Aorta (tissue), 5 donors: ENCODE results near the gene ANO7. TPM values are rescaled to one million over a fixed set of nuclear protein-coding genes. Genes with fewer than 3 reads are reported as not detected.

Experiments used
- ATAC-seq: fragments of 200-7000 bp; cut with Tn5 transposase; one replicate; pipeline ENCODE4 v1.9.1; 2022; ENCODE audit warnings: moderate library complexity; ENCODE audit not compliant: low FRiP score
- DNase-seq, 2 donors: peaks; one replicate each; pipeline ENCODE4 v3.0.0-alpha.2; 2020
- H3K27ac ChIP-seq, 2 donors: one replicate each; pipeline ENCODE4 v1.5.1; 2013; ENCODE audit warnings: low read length in 2 of 2, mild to moderate bottlenecking in 2 of 2, moderate library complexity in 2 of 2, control low read depth in 1 of 2, inconsistent platforms in 1 of 2, low read depth in 1 of 2
- H3K27me3 ChIP-seq, 2 donors: one replicate each; pipeline ENCODE4 v1.6.1; 2013; ENCODE audit warnings: control low read depth in 1 of 2, low read length in 1 of 2, mild to moderate bottlenecking in 1 of 2, moderate library complexity in 1 of 2; ENCODE audit not compliant: insufficient read depth in 2 of 2, control insufficient read depth in 1 of 2
- H3K36me3 ChIP-seq, 2 donors: one replicate each; pipeline ENCODE4 v1.6.1; 2013; ENCODE audit warnings: control low read depth in 1 of 2, low read length in 1 of 2, mild to moderate bottlenecking in 1 of 2; ENCODE audit not compliant: insufficient read depth in 2 of 2, control insufficient read depth in 1 of 2
- H3K4me1 ChIP-seq, 2 donors: one replicate each; pipeline ENCODE4 v1.6.1; 2013; ENCODE audit warnings: low read length in 2 of 2, control low read depth in 1 of 2, mild to moderate bottlenecking in 1 of 2, moderate library complexity in 1 of 2; ENCODE audit not compliant: insufficient read depth in 2 of 2, control insufficient read depth in 1 of 2
- H3K4me3 ChIP-seq, 2 donors: one replicate each; pipeline ENCODE4 v1.5.1; 2013; ENCODE audit warnings: low read length in 2 of 2, control low read depth in 1 of 2, mild to moderate bottlenecking in 1 of 2
- H3K9me3 ChIP-seq: one replicate; pipeline ENCODE4 v1.6.1; 2013; ENCODE audit warnings: mild to moderate bottlenecking, low read length; ENCODE audit not compliant: control insufficient read depth
- WGBS, 2 donors: extraction: QIAGEN DNeasy Blood & Tissue Kit; methylation state at CpG; one replicate each; pipeline ENCODE4 v1.1.7; 2013; 5-methylcytosine and 5-hydroxymethylcytosine counted together
- intact Hi-C, 2 donors: fragments of 100-400 bp; cut with DNase I; formaldehyde crosslinking; loops; one replicate each; pipeline versions ENCODE4 v1.14.2 to v1.15.0; 2022
- polyA plus RNA-seq, 2 donors: library from polyadenylated mRNA; stranded (reverse); fragments of 200-250 nt; gene quantifications; one replicate each; pipeline ENCODE4 v1.2.3, GENCODE V29; 2013
- total RNA-seq, 2 donors: library from RNA; stranded (reverse); fragmentation: NEBNext Ultra II Directional; extraction: Animal tissue kit (Norgen Biotek cat#: 25700); gene quantifications; one replicate each; pipeline ENCODE4 v1.2.1, GENCODE V29; 2021
- donor health status: healthy with polysubstance abuse.
- donor health status: Bipolar disorder and iron deficiency.
- donor health status: DM: no; HTN: no; CAD: no.
- donor health status: DM: no; HTN: no; CAD: no.
- donor health status: DM: yes; HTN: yes; CAD: no.

Gene ANO7
- total and polyA plus RNA-seq, 4 donors, result 1.2 to 5.4 (median 2.9) TPM; not detected in 1

DNA sequence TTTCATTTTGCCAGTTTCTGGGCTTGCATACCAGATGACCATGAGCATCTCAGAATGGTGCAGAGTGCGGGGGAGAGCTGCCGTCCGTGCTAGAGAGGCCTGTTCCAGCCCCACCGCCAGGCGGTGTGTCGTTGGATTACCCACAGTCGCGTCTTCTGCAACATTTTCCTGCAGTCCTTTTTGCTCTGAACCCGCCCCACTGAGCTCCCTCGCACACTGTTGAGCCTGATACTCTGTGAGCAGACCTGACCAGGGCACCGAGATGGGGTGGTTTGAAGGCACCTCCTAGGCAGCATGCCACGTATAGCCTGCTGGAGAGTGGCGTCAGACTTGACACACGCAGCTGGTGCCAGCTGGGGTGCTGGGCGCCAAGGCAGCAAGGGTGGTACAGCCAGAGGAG is 20.1 kb upstream of the ANO7 start:
- 87 to 90% methylated on average over 15 of the region's 15 CpGs for WGBS, 2 donors
- H3K4me3 ChIP-seq, result no peak overlapping the region
- H3K36me3 ChIP-seq, result peaks cover 16 to 21% of the 10 kb centered on the region in 2 donors
- H3K4me1 ChIP-seq, result no peaks in the 10 kb centered on the region
- no peaks in the 10 kb centered on the region for H3K27me3 ChIP-seq
- intact Hi-C loops, result no loop called here
- no peak for ATAC-seq
- H3K27ac ChIP-seq, result no peak overlapping the region
- DNase-seq, result peak in 1 of 2 donors; percentile 27
- H3K9me3 ChIP-seq, result peaks cover 4% of the 10 kb centered on the region

GRCh38 chr2:241173557-241173956 is 14.9 kb upstream of the ANO7 start:
- H3K4me3 ChIP-seq, result no peak overlapping the region
- DNase-seq (no peak), ATAC-seq (no peak)
- no peaks in the 10 kb centered on the region for H3K27me3 ChIP-seq
- 79 to 87% methylated on average over 2 of the region's 2 CpGs for WGBS, 2 donors
- H3K36me3 ChIP-seq, result peaks cover 13 to 15% of the 10 kb centered on the region in 2 donors
- peaks cover 4% of the 10 kb centered on the region for H3K9me3 ChIP-seq
- H3K4me1 ChIP-seq, result no peaks in the 10 kb centered on the region
- intact Hi-C loops, result no loop called here
- H3K27ac ChIP-seq, result no peak overlapping the region

DNA sequence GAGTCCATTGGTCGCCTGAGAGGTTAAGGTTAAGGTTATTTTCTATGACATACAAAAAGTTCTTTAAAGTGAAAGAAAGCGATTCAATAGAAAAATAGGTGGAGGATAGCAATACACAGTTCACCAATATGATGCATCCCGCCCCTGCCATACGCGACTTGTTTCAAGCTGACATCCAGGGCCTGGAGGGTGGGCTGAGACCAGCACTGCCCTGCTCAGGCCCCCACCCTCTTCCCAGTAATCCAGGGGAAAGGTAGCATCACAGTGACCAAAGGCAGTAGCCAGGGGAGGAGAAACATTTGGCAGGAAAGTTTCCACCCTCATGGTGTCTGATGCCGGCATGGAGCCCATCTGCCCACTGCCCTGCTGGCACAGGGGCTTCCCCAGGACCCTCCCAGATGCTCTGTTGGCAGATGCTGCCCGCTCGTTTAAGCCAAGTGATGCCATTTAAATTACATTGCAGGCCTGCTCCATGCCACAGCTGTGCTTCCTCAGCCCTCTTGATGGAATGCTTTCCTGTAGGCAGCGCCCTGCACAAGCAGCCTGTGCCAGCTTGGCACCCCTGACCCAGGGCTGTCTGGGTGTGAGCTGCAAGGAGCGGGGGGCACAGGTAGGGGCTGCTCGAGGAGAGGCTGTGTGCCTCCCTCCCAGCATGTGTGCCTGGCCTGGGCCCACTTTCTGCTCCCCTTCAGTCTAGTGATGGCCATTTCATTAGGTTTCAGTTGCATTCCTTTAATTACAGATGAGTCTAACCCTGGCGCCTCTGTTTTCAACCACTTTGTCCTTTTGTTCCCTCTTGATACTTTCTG is 10.7 kb upstream of the ANO7 start:
- 96 to 97% methylated on average over 12 of the region's 12 CpGs for WGBS, 2 donors
- no peak overlapping the region for H3K4me3 ChIP-seq
- no peaks in the 10 kb centered on the region for H3K27me3 ChIP-seq
- peak in 1 of 2 donors; percentile 22 for DNase-seq
- ATAC-seq, result no peak
- no peak overlapping the region for H3K27ac ChIP-seq
- H3K4me1 ChIP-seq, result no peaks in the 10 kb centered on the region
- intact Hi-C loops, result no loop called here
- no peaks in the 10 kb centered on the region for H3K9me3 ChIP-seq
- H3K36me3 ChIP-seq, result peaks cover 2% of the 10 kb centered on the region in 2 donors

DNA sequence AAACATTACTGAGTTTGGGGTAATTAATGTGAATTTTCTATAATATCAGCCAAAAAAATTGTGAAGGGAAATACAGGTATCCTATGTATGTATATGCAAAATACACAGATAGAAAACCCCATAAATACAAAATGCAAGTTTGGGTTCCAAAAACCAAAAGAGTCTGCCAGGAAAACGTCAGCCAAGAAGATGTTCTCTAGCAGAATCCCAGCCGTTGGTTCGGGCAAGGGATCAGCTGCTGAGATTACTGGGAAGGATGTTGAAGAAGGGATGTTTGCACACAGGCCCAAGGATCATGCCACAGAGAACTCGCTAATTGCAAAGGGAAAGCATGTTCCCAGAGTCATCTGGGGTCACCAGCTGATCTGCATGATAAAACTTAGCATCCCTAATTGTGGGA is 9.5 kb upstream of the ANO7 start:
- no peak overlapping the region for H3K4me3 ChIP-seq
- H3K36me3 ChIP-seq, result peaks cover 2 to 4% of the 10 kb centered on the region in 2 donors
- no peaks in the 10 kb centered on the region for H3K4me1 ChIP-seq
- H3K27me3 ChIP-seq, result no peaks in the 10 kb centered on the region
- intact Hi-C loops, result no loop called here
- no peak overlapping the region for H3K27ac ChIP-seq
- DNase-seq (no peak), ATAC-seq (no peak)
- no peaks in the 10 kb centered on the region for H3K9me3 ChIP-seq
- 75 to 83% methylated on average over 4 of the region's 4 CpGs for WGBS, 2 donors

DNA sequence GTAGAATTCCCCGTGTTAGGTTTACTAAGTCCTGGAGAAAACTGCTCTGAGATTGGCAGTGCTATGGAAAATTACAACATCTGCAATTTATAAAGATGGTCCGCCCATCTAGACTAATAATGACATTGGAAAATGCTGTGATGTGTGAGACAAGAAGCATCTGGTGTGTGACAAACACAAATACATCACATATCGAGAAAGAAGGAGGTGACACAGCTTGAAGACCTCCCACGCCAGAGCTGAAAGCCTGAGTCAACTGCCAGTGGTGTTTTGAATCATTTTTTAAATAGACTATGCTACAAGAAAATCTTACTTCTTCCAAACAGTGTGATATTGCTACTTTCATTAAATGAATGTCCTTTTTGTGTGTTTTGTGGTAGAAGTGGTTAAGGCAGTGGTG is 8.6 kb upstream of the ANO7 start:
- ATAC-seq (no peak), DNase-seq (no peak)
- Histone ChIP-seq H3K4me1 (no peaks in the 10 kb centered on the region), H3K4me3 (no peak overlapping the region), H3K27ac (no peak overlapping the region), H3K9me3 (no peaks in the 10 kb centered on the region), H3K27me3 (no peaks in the 10 kb centered on the region), H3K36me3 (peaks cover 0 to 4% of the 10 kb centered on the region in 2 donors)
- WGBS, 2 donors, result 85 to 88% methylated on average over 4 of the region's 4 CpGs
- intact Hi-C loops, result no loop called here

DNA sequence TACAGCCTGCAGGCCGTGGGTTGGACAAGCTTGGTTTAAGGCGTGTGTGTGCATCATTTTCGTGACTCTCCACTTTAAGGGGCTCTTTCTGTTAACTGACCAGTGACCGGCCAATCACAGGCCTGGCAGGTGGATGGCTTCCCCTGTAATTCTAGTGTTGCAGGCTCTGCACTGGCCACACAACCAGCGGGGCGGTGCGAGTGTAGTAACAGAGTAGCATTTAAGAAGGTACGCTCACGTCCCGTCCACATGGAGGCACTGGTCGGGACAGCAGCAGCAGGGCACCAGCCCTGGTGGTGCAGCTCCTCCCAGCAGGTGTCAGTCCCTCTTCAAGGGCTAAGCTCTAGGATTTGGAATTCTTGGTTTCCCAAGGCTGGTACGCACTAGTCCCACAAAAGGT is 8.0 kb upstream of the ANO7 start:
- Histone ChIP-seq H3K27ac (no peak overlapping the region), H3K4me1 (no peaks in the 10 kb centered on the region), H3K36me3 (peaks cover 0 to 4% of the 10 kb centered on the region in 2 donors), H3K4me3 (no peak overlapping the region), H3K27me3 (no peaks in the 10 kb centered on the region), H3K9me3 (no peaks in the 10 kb centered on the region)
- DNase-seq (no peak), ATAC-seq (no peak)
- 86 to 88% methylated on average over 12 of the region's 12 CpGs for WGBS, 2 donors
- intact Hi-C loops, result no loop called here

DNA sequence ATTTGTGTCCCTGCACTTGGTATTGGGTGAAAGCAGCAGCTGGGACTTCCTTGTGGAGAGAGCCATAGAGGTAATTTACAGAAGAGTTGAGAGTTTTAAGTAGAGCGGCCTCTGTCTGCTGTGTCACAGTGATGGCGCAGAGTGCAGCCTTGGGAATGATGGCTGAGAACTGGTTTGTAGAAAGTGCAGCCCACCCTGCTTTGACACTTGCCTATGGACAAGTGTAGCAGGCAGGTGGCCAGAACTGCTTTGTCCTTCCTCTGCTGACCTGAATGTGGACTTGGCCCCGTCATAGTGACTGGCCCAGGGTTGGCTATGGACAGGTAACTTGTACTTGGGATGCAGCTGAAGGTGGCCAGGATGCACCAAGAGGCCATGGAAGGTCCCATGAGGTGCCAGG is 6.4 kb upstream of the ANO7 start:
- Histone ChIP-seq H3K9me3 (no peaks in the 10 kb centered on the region), H3K4me3 (no peak overlapping the region), H3K27ac (no peak overlapping the region), H3K4me1 (no peaks in the 10 kb centered on the region), H3K27me3 (no peaks in the 10 kb centered on the region), H3K36me3 (peaks cover 0 to 4% of the 10 kb centered on the region in 2 donors)
- WGBS, 2 donors, result 98 to 99% methylated on average over 3 of the region's 3 CpGs
- ATAC-seq (no peak), DNase-seq (no peak)
- intact Hi-C loops, result no loop called here

DNA sequence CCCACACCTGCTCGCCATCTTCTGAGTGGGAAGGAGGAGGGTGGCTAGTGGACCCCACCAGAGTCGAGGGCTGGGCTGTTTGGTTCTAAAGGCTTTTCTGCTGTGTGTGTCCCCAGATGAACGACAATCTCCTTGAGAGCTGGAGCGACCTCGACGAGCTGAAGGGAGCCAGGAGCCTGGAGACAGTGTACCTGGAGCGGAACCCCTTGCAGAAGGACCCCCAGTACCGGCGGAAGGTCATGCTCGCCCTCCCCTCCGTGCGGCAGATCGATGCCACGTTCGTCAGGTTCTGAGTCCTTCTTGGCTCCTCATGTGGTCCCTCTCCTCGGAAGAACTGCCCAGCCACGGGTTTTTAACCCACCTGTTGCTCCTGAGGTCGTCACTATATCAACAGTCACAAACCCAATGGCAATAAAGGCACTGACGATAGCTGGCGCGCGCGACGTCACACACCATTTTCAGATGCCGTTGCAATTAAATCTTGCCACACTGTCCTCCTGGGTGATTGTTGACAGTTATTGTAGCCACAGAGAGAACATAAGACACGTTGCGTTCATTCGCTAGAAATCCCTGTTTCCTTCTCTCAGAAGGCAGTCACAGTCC is 5.8 kb upstream of the ANO7 start:
- Histone ChIP-seq H3K27ac (no peak overlapping the region), H3K4me3 (no peak overlapping the region), H3K4me1 (no peaks in the 10 kb centered on the region), H3K36me3 (peaks cover 0 to 4% of the 10 kb centered on the region in 2 donors), H3K9me3 (no peaks in the 10 kb centered on the region), H3K27me3 (no peaks in the 10 kb centered on the region)
- DNase-seq (no peak), ATAC-seq (no peak)
- 88 to 93% methylated on average over 26 to 28 of the region's 28 CpGs for WGBS, 2 donors
- intact Hi-C loops, result no loop called here

DNA sequence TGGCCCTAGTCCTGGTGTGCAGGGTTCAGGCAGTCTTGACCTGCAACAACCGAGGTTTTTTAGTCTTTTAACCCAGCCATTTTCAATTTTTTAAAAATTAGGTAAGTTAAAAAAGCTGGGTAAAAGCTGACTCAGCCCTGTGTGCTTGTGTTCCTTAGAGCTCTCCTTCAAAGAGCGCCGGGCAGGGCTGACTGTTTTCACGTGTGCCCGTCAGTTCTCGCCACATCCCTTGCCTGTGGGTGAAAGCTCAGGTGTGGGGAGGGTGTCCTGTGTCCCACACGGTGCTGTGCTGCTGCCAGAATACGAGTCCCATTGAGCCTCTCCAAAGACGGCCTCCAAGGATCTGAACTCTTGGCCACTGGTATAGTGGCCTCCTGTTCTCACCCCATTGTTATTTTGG is 5.3 kb upstream of the ANO7 start:
- H3K4me1 ChIP-seq, result no peaks in the 10 kb centered on the region
- DNase-seq, result no peak
- intact Hi-C loops, result no loop called here
- no peak overlapping the region for H3K27ac ChIP-seq
- H3K27me3 ChIP-seq, result no peaks in the 10 kb centered on the region
- no peak overlapping the region for H3K4me3 ChIP-seq
- no peak for ATAC-seq
- WGBS, 2 donors, result 91% methylated on average over 9 of the region's 9 CpGs
- peaks cover 0 to 2% of the 10 kb centered on the region in 2 donors for H3K36me3 ChIP-seq
- no peaks in the 10 kb centered on the region for H3K9me3 ChIP-seq
